Heart left ventricle (tissue), 16 donors: ENCODE results near the gene DDX27. TPM values are rescaled to one million over a fixed set of nuclear protein-coding genes. Genes with fewer than 3 reads are reported as not detected.
"Not testable (repeated sequence)": the region's sequence is repeated elsewhere in the genome, so short reads cannot be mapped to it uniquely, and the experiment has no call there.

ENCODE experiments used
- ATAC-seq, 4 donors: fragments of 200-7000 bp; cut with Tn5 transposase; one replicate each; pipeline ENCODE4 v1.9.1; 2020 to 2022; ENCODE audit warnings: moderate library complexity in 4 of 4, mild to moderate bottlenecking in 3 of 4, moderate number of reproducible peaks in 1 of 4
- DNase-seq, 5 donors: peaks; one replicate each; pipeline ENCODE4 v3.0.0-alpha.2; 2020
- H3K27ac ChIP-seq, 12 donors: fragments of 200-600 bp; sonication (generic) in 4 of 12; one replicate each; pipeline versions ENCODE4 v1.5.0 to v1.8.0; 2016 to 2022; ENCODE audit warnings: mild to moderate bottlenecking in 2 of 12
- H3K27me3 ChIP-seq, 9 donors: fragments of 200-600 bp; sonication (generic) in 2 of 9; one replicate each; pipeline versions ENCODE4 v1.5.1 to v1.8.0; 2016 to 2022; ENCODE audit warnings: mild to moderate bottlenecking in 3 of 9
- H3K36me3 ChIP-seq, 9 donors: fragments of 200-600 bp; sonication (generic) in 2 of 9; one replicate each; pipeline versions ENCODE4 v1.5.0 to v1.8.0; 2018 to 2022; ENCODE audit warnings: mild to moderate bottlenecking in 2 of 9
- H3K4me1 ChIP-seq, 12 donors: fragments of 200-600 bp; sonication (generic) in 4 of 12; one replicate each; pipeline versions ENCODE4 v1.5.0 to v1.8.0; 2016 to 2022; ENCODE audit warnings: mild to moderate bottlenecking in 3 of 12
- H3K4me3 ChIP-seq, 12 donors: fragments of 200-600 bp; sonication (generic) in 4 of 12; one replicate each; pipeline versions ENCODE4 v1.5.0 to v1.8.0; 2017 to 2022; ENCODE audit warnings: mild to moderate bottlenecking in 9 of 12, moderate library complexity in 4 of 12
- H3K9me3 ChIP-seq, 12 donors: fragments of 200-600 bp; sonication (generic) in 4 of 12; one replicate each; pipeline versions ENCODE4 v1.5.0 to v1.8.0; 2016 to 2022; ENCODE audit warnings: mild to moderate bottlenecking in 1 of 12
- POLR2A ChIP-seq, 2 donors: fragments of 450-650 bp; IDR thresholded peaks; one replicate each; pipeline ENCODE4 v1.6.1; 2017; ENCODE audit warnings: antibody characterized with exemption in 2 of 2, mild to moderate bottlenecking in 2 of 2, moderate library complexity in 2 of 2
- WGBS, 4 donors: extraction: QIAGEN DNeasy Blood & Tissue Kit in 2 of 4; methylation state at CpG; one replicate each; pipeline versions ENCODE4 v1.1.5 to v1.1.7; 2013 to 2018; 5-methylcytosine and 5-hydroxymethylcytosine counted together
- intact Hi-C, 10 donors: fragments of 100-400 bp; cut with DNase I; formaldehyde crosslinking; loops; one replicate each; pipeline versions ENCODE4 v1.11.1 to v1.14.2; 2022
- polyA plus RNA-seq, 2 donors: library from polyadenylated mRNA; stranded (reverse); fragments of 200-250 nt; gene quantifications; one replicate each; pipeline ENCODE4 v1.2.3, GENCODE V29; 2013
- total RNA-seq, 9 donors: library from RNA; depleted of rRNA in 2 of 9; stranded (reverse); fragments of >200 nt in 2 of 9; fragmentation: NEBNext Ultra II Directional in 3 of 9; extraction: Animal tissue kit (Norgen Biotek cat#: 25700) in 3 of 9; gene quantifications; one replicate each; pipeline versions ENCODE4 v1.1.0 to v1.2.4, GENCODE V29; 2016 to 2023
- TF ChIP-seq, protein P1 (sequence below), 12 donors: fragments of 200-600 bp; sonication (generic) in 4 of 12; IDR thresholded peaks; one replicate each; pipeline versions ENCODE4 v1.5.0 to v1.8.0; 2018 to 2022; ENCODE audit warnings: antibody characterized with exemption in 12 of 12, mild to moderate bottlenecking in 5 of 12
- donor health status: ischemic (EF 13 %, LVEDD 7.1; RV severe dilation, severe dysfunction).
- donor health status: healthy with polysubstance abuse.
- donor health status: DM: no; HTN: yes; CAD: no.
- donor health status: DM: no; HTN: no; CAD: no.
- donor health status: ischemic (EF 25% LVEDD 6.9; RV normal size, moderate dysfunction).
- donor health status: ischemic (EF 25% LVEDD 5.7; RV mildly dilated, moderate dysfunction).
- donor health status: healthy.
- donor health status: DM: yes; HTN: yes; CAD: no.
- donor health status: ischemic (EF 35%, LVEDD 5.7; RV mildly dilated, moderate dysfunction).
- donor health status: nonischemic (EF 11% LVEDD 7.7; RV severe dilation, severe dysfunction).
- donor health status: DM: yes; HTN: yes; CAD: no.
- donor health status: PGD.
- donor health status: ischemic (EF 29% LVEDD 5.4; RV normal size, mild dysfunction).
- donor health status: nonischemic (EF 23%, LVEDD 6.1; RV moderate dilation, normal function).

DDX27 gene
- total and polyA plus RNA-seq, 11 donors, result 12.0 to 34.2 (median 13.9) TPM

DNA sequence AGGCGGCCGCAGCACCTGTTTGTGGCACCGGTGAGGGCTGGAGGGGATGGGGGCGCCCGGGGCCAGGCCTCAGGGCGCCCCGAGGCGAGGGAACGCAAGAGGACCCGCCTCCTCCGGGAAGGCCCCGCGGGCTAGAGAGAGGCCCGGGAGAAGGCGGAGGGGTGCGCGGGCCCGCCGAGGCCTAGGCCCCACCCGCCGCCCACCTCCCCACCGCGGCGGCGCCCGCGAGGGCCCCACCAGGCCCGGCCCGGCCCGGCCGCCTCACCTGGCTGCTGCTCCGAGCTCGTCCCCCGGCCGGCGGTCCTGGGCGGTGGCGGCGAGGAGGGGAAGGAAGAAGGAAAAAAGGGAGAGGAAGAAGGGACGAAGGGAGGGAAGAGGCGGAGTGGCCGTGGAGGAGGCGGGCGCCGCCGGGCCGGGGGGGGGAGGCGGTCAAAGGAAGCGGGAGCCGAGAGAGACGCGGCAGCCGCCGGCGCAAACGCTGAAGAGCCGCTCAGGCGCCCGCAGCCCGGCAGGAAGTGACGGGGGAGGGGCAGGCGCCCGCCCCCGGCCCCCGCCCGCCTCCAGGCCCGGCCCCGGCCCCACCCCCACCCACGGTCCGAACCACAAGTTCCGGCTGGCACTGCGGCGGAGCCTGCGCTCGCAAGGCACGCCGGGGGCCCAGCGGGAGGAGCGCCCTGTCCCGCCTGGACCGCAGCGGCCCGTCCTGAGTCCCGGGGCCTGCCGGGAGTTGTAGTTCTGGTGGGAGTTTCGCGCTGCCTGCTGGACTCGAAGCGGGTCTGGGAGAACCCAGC, 31.2 kb upstream of the DDX27 start, which contains the start of gene STAU1:
Gene STAU1, minus strand, starts transcription at position 484 of the 791 bp plus-strand sequence. CDS start 22,133 bp downstream, outside the sequence.
- Histone ChIP-seq H3K27ac (peak within 1 kb of the TSS; percentile 81 to 97 (median 92)), H3K27me3 (no peaks in the 10 kb centered on the region), H3K9me3 (no peaks in the 10 kb centered on the region), H3K36me3 (no peaks in the 10 kb centered on the region), H3K4me1 (peaks cover 0 to 33% (median 22%) of the 10 kb centered on the region in 12 donors), H3K4me3 (peak within 1 kb of the TSS; percentile 66 to 96 (median 86))
- TF ChIP-seq, protein P1, sequence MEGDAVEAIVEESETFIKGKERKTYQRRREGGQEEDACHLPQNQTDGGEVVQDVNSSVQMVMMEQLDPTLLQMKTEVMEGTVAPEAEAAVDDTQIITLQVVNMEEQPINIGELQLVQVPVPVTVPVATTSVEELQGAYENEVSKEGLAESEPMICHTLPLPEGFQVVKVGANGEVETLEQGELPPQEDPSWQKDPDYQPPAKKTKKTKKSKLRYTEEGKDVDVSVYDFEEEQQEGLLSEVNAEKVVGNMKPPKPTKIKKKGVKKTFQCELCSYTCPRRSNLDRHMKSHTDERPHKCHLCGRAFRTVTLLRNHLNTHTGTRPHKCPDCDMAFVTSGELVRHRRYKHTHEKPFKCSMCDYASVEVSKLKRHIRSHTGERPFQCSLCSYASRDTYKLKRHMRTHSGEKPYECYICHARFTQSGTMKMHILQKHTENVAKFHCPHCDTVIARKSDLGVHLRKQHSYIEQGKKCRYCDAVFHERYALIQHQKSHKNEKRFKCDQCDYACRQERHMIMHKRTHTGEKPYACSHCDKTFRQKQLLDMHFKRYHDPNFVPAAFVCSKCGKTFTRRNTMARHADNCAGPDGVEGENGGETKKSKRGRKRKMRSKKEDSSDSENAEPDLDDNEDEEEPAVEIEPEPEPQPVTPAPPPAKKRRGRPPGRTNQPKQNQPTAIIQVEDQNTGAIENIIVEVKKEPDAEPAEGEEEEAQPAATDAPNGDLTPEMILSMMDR (IDR thresholded peaks at IDR 0.05), result no peak
- peak in 1 of 2 donors; percentile 55 for TF ChIP-seq POLR2A (IDR thresholded peaks at IDR 0.05)
- peak; percentile 96 to 98 (median 97) for DNase-seq
- 0 to 1% (median 1%) methylated on average over 62 to 89 of the region's 89 CpGs for WGBS, 4 donors
- intact Hi-C loops, result loop anchor here in 5 of 10 donors (1.0 to 10.0 kb wide), 7 partner anchors 29 to 141 kb away; partner anchors contain the start of genes DDX27 (in 2 of the 5), CSE1L (in 1 of the 5) and ZNFX1 (in 1 of the 5)
- ATAC-seq, result peak; percentile 95 to 100 (median 98)

DNA sequence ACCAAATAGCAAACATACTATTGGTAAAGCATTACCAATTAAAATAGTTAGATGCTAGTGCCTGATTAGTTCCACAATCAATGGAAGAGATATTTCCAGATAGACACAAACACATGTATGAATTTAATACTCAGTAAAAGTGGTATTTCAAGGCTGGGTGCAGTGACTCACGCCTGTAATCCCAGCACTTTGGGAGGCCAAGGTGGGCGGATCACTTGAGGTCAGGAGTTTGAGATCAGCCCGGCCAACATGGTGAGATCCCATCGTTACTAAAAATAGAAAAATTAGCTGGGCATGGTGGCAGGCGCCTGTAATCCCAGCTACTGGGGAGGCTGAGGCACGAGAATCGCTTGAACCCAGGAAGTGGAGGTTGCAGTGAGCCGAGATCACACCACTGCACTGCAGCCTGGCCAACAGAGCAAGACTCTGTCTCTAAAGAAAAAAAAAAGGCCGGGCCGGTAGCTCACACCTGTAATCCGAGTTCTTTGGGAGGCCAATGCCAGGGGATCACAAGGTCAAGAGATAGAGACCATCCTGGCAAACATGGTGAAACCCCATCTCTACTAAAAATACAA, 26.2 kb upstream of the DDX27 start:
- intact Hi-C loops, H3K9me3 ChIP-seq, H3K27ac ChIP-seq, H3K36me3 ChIP-seq, H3K27me3 ChIP-seq, H3K4me3 ChIP-seq, DNase-seq, ATAC-seq, H3K4me1 ChIP-seq: not testable (repeated sequence)
- WGBS, 4 donors, result 84 to 87% (median 85%) methylated on average over 11 of the region's 11 CpGs

DNA sequence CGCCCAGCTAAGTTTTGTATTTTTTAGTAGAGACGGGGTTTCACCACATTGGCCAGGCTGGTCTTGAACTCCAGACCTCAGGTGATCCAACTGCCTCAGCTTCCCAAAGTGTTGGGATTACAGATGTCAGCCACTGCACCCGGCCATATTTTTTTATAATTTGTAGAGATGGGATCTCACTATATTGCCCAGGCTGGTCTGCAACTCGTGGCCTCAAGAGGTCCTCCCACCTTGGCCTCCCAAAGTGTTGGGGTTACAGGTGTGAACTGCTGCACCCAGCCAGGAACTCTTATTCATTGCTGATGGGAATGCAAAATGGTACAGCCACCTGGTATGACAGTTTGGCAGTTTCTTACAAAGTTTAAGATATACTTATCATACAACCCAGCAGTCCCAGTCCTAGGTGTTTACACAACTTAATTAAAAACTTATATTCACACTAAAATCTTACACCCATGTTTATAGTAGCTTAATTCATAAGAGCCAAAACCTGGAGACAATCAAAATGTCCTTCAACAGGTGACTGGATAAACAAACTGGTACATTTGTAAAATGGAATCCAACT, 19.4 kb upstream of the DDX27 start:
- Histone ChIP-seq H3K36me3 (no peaks in the 10 kb centered on the region), H3K4me3 (no peak overlapping the region), H3K9me3 (peaks cover 0 to 10% (median 0%) of the 10 kb centered on the region in 12 donors), H3K27me3 (no peaks in the 10 kb centered on the region), H3K4me1 (no peaks in the 10 kb centered on the region), H3K27ac (no peak overlapping the region)
- ATAC-seq, result no peak
- no peak for DNase-seq
- WGBS, 4 donors, result 80 to 93% (median 91%) methylated on average over 4 of the region's 4 CpGs
- intact Hi-C loops, result no loop called here
- TF ChIP-seq POLR2A (IDR thresholded peaks at IDR 0.05), result no peak
- TF ChIP-seq, protein P1 (IDR thresholded peaks at IDR 0.05), result no peak

DNA sequence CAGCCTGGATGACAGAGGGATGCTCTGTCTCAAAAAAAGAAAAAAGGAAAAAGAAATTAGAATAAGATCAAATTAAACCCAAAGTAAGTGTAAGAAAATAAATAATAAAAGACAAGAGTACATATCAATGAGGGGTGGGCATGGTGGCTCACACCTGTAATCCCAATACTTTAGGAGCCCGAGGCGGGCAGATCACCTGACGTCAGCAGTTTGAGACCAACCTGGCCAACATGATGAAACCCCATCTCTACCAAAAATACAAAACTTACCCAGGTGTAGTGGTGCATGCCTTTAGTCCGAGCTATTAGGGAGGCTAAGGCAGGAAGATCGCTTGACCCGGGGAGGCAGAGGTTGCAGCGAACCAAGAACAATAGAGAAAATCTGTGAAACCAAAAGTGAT, 16.2 kb upstream of the DDX27 start:
- Histone ChIP-seq H3K27ac (no peak overlapping the region), H3K9me3 (peaks cover 0 to 10% (median 0%) of the 10 kb centered on the region in 12 donors), H3K36me3 (no peaks in the 10 kb centered on the region), H3K4me1 (no peaks in the 10 kb centered on the region), H3K4me3 (no peak overlapping the region), H3K27me3 (no peaks in the 10 kb centered on the region)
- ATAC-seq, result no peak
- TF ChIP-seq, protein P1 (IDR thresholded peaks at IDR 0.05), result no peak
- TF ChIP-seq POLR2A (IDR thresholded peaks at IDR 0.05), result no peak
- DNase-seq, result no peak
- 88 to 92% (median 92%) methylated on average over 7 of the region's 7 CpGs for WGBS, 4 donors
- intact Hi-C loops, result no loop called here
